C4-2B (cell line): ENCODE results near the gene CYTH1.

Experiments used
- H3K27ac ChIP-seq: fragments of 450-650 bp; 2 replicates; pipeline ENCODE4 v1.5.1; 2017
- ZFX ChIP-seq: fragments of 450-650 bp; IDR thresholded peaks from 2 replicates; pipeline ENCODE4 v1.6.1; 2017
- TF ChIP-seq, protein P1 (sequence below): fragments of 450-650 bp; conservative IDR thresholded peaks from 2 replicates; pipeline ENCODE4 v1.5.1; 2017; ENCODE audit warnings: mild to moderate bottlenecking

The CYTH1 gene

DNA sequence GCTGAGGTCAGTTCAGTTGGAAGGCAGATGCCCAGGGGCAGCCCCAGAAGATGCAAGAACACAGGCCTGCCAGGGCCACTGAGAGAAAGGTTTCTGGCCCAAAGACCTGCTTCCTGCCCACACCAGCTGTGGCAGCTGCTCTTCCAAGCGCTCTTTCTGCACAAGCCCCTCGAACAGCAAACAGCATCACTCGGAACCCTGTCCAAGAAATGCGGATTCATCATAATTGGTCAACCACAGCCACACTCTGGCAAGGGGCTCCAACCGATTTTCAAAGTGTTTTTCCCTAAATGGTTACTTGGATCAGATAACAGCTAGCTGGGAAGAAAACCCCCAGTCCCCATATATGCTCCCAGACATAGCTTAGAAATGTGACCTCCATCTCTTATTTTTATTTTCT lies 133.8 kb downstream of the CYTH1 start:
- TF ChIP-seq, protein P1, sequence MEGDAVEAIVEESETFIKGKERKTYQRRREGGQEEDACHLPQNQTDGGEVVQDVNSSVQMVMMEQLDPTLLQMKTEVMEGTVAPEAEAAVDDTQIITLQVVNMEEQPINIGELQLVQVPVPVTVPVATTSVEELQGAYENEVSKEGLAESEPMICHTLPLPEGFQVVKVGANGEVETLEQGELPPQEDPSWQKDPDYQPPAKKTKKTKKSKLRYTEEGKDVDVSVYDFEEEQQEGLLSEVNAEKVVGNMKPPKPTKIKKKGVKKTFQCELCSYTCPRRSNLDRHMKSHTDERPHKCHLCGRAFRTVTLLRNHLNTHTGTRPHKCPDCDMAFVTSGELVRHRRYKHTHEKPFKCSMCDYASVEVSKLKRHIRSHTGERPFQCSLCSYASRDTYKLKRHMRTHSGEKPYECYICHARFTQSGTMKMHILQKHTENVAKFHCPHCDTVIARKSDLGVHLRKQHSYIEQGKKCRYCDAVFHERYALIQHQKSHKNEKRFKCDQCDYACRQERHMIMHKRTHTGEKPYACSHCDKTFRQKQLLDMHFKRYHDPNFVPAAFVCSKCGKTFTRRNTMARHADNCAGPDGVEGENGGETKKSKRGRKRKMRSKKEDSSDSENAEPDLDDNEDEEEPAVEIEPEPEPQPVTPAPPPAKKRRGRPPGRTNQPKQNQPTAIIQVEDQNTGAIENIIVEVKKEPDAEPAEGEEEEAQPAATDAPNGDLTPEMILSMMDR = no peak
- no peak overlapping the region for H3K27ac ChIP-seq

DNA sequence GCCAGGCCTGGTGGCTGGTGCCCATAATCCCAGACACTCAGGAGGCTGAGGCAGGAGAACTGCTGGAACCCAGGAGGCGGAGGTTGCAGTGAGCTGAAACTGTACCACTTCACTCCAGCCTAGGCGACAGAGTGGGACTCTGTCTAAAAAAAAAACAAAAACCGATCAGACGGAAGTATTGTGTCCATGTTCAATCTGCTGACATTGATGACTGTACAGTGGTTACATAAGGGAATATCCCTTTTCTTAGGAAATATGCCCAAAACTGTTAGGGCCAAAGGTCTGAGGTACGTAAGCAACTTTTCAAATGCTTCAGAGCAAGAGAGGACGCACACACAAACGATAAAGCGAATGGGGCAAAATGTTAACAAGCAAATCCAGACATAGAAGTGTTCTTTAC lies 135.0 kb downstream of the CYTH1 start:
- no peak overlapping the region for H3K27ac ChIP-seq
- no peak for TF ChIP-seq ZFX
- TF ChIP-seq, protein P1 = no peak

DNA sequence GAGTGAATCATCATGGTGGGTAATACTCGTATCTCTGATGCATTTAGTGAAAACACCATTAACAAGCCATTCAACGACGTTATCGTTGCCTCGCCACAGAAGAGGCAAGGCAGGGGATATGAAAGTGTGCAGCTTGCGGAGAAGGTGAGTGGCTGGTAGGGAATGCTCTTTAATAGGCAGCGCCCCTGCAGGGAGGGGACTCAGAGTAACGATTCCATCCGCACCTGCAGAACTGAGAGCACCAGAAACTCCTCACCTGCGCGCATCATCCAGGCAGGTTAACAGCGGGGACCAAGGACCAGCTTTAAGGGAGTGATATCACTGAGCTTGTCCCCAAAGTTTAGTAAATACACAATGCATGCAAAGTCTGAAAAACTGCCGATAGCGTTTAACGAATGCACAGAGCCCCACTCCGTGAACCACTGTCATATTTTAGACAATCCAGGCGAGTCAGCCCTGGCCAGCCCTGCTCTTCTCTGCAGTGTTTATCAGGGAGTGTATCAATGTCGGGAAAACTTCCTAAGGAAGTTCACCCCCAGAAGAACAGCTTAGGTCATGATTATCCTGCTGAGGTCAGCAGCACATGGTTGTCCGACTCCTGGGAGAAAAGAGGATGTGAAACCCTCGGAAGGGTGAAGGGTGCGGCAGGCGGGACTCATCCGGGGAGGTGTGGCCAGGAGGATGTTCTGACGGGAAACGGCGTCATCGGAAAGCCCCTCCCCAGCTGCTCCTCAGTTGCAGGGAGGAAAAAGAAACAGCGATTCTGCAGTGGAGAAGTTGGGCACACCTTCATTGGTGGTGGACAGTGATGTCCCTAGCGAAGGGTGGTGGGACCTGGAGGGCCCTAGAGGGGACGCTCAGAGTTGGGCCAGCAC lies 136.4 kb downstream of the CYTH1 start:
- no peak for TF ChIP-seq ZFX
- TF ChIP-seq, protein P1 = no peak
- no peak overlapping the region for H3K27ac ChIP-seq

DNA sequence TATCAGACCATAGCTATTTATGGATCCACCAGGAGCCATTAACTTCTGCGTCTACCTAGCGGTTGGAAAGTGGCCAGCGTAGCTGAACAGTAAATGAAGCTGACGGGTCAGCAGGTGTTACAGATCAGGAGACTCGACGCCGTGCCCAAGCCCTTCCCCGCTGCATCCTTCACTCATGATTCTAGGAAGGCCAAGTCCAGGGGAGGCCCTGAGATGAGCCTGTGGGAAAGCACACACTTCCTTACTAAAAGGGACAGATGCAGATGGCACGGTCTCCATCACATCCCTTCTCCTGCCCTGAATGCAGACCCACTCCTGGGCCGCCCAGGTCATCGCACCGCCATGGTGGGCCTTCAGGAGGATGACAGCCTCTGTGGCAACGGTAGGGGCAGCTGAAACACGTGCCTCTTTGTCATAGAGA lies 137.1 kb downstream of the CYTH1 start:
- TF ChIP-seq, protein P1 = no peak
- TF ChIP-seq ZFX = no peak
- H3K27ac ChIP-seq = no peak overlapping the region

DNA sequence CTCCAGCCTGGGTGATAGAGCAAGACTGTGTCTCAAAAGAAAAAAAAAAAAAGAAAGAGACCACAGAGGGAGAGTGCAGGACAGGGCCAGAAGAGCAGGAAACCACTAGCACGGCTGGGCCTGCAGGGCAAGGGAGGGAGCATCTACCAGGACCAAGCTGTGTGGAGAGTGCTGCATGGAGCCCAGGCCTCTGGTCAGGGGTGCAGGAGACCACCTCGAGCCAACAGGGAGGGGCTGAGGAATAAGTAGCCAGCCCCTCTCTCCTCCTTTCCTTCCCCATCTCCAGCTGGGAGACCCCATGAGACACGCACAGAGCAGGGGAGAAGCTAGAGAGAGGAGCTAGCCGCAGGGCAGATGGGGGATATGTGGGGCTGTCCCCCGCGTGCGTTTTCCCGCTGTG lies 137.8 kb downstream of the CYTH1 start:
- no peak overlapping the region for H3K27ac ChIP-seq
- TF ChIP-seq, protein P1 = no peak
- TF ChIP-seq ZFX = no peak

DNA sequence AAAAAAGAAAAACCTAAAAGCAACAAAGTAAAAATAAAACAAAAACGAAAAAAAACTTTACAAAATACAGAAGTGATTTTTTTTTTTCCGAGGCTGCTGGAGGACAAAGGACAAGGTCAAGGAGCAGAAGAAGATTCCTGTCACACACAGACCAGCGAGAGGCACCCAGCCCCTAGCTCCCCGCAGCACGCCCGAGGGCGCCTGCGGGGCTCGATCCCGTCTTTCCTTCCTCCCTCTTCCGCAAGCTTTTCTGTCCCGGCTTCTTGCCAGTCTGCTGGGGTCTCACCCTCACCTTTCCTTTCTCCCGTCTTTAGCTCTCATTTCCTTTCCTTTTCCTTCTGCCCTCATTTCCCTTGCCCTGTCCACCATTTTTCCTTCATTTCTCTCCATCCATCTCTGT lies 138.7 kb downstream of the CYTH1 start:
- TF ChIP-seq, protein P1 = no peak
- TF ChIP-seq ZFX = no peak
- H3K27ac ChIP-seq = no peak overlapping the region

DNA sequence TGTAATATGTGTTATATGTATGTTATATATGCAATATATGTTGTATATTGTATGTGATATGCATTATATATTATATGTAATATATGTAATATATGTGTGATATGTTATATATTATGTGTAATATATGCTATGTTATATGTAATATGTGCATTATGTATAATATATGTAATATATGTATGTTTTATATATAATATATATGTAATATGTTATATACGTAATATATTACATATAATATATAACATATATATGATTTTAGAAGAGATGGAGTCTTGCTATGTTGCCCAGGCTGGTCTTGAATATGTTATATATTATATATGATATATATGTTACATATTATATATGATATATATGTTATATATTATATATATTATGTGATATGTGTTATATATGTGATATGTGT lies 139.4 kb downstream of the CYTH1 start:
- TF ChIP-seq ZFX = no peak
- TF ChIP-seq, protein P1 = no peak

More for the DNA sequence above, 139.4 kb downstream of the CYTH1 start:
- H3K27ac ChIP-seq = no peak overlapping the region
